MM.1S (cell line): Measurements from ENCODE around the gene COL25A1.

ENCODE experiments used
- DNase-seq: peaks from one replicate; pipeline ENCODE4 v3.0.0-alpha.2; 2015
- H2AFZ ChIP-seq: fragments of 300-600 bp; sonication (generic); 2 replicates; pipeline ENCODE4 v1.6.0; 2016; ENCODE audit warnings: antibody characterized with exemption, low read length
- H3F3A ChIP-seq: fragments of 300-600 bp; sonication (generic); 2 replicates; pipeline ENCODE4 v1.6.1; 2016; ENCODE audit warnings: mild to moderate bottlenecking, antibody characterized with exemption, low read length, moderate library complexity, mixed read lengths; ENCODE audit not compliant: insufficient read depth
- H3K27ac ChIP-seq: fragments of 300-600 bp; sonication (generic); 2 replicates; pipeline ENCODE4 v1.5.1; 2016; ENCODE audit warnings: mild to moderate bottlenecking, low read length
- H3K27me3 ChIP-seq: fragments of 300-600 bp; sonication (generic); replicated peaks from 2 replicates; pipeline ENCODE4 v1.6.0; 2016; ENCODE audit warnings: low read length; ENCODE audit not compliant: insufficient read depth
- H3K36me3 ChIP-seq: fragments of 300-600 bp; sonication (generic); replicated peaks from 2 replicates; pipeline ENCODE4 v1.6.1; 2016; ENCODE audit warnings: mild to moderate bottlenecking, low read length, mixed read lengths; ENCODE audit not compliant: insufficient read depth
- H3K4me1 ChIP-seq: fragments of 300-600 bp; sonication (generic); 2 replicates; pipeline ENCODE4 v1.6.1; 2016; ENCODE audit warnings: low read length, mixed read lengths
- H3K4me2 ChIP-seq: fragments of 300-600 bp; sonication (generic); 2 replicates; pipeline ENCODE4 v1.6.0; 2016; ENCODE audit warnings: low read depth, low read length
- H3K4me3 ChIP-seq: fragments of 300-600 bp; sonication (generic); 2 replicates; pipeline ENCODE4 v1.5.1; 2016; ENCODE audit warnings: low read length, mixed read lengths
- H3K79me2 ChIP-seq: fragments of 300-600 bp; sonication (generic); 2 replicates; pipeline ENCODE4 v1.6.1; 2016; ENCODE audit warnings: mixed run types, low read length, mixed read lengths
- H3K9ac ChIP-seq: fragments of 300-600 bp; sonication (generic); 2 replicates; pipeline ENCODE4 v1.6.1; 2016; ENCODE audit warnings: low read length, mixed read lengths
- H3K9me2 ChIP-seq: fragments of 300-600 bp; sonication (generic); replicated peaks from 2 replicates; pipeline ENCODE4 v1.6.1; 2016; ENCODE audit warnings: mild to moderate bottlenecking, low read length, mixed read lengths; ENCODE audit not compliant: insufficient read depth
- H3K9me3 ChIP-seq: fragments of 300-600 bp; sonication (generic); replicated peaks from 2 replicates; pipeline ENCODE4 v1.6.1; 2016; ENCODE audit warnings: mild to moderate bottlenecking, low read length, mixed read lengths; ENCODE audit not compliant: insufficient read depth
- H4K20me1 ChIP-seq: fragments of 300-600 bp; sonication (generic); 2 replicates; pipeline ENCODE4 v1.6.1; 2016; ENCODE audit warnings: mild to moderate bottlenecking, low read length, moderate library complexity, mixed read lengths; ENCODE audit not compliant: insufficient read depth
- EZH2 ChIP-seq: fragments of 300-600 bp; sonication (generic); optimal IDR thresholded peaks from 2 replicates; pipeline ENCODE3; 2017; ENCODE audit warnings: low read depth, mild to moderate bottlenecking, antibody characterized with exemption, low read length, mixed read lengths
- EZH2phosphoT487 ChIP-seq: fragments of 300-600 bp; sonication (generic); IDR thresholded peaks from 2 replicates; pipeline ENCODE4 v1.6.1; 2018; ENCODE audit warnings: antibody characterized with exemption, low read length
- TF ChIP-seq, protein P1 (sequence below): fragments of 300-600 bp; sonication (generic); IDR thresholded peaks from 2 replicates; pipeline ENCODE4 v1.5.1; 2016; ENCODE audit warnings: antibody characterized with exemption, low read length, mixed read lengths

Gene COL25A1

DNA sequence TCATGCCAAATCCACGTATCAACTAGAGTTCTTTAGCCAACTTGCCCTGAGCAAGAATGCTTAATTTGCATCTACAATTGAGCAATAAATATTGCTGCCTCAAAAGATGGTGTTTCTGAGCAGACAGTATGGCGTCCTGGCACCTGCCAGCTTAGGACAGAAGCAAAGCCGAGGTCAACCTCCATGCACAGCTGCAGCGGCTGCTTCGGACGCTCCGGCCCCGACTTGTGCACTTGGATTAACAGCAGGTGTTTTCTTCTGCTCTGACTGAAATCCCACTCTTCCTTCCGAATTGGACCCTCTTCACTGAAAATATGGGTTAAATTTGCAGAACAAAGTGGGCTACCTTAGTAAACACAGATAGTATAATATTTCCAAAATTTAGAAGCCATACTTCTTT is 324.4 kb downstream of the COL25A1 start:
- no peak for DNase-seq
- Histone ChIP-seq H3K4me2 (no peak overlapping the region), H3K4me3 (no peak overlapping the region), H3K4me1 (no peaks in the 10 kb centered on the region), H2AFZ (no peak overlapping the region), H3K27me3 (no peaks in the 10 kb centered on the region), H3K9me3 (no peaks in the 10 kb centered on the region), H3K36me3 (no peaks in the 10 kb centered on the region), H4K20me1 (no peaks in the 10 kb centered on the region), H3K9ac (no peak overlapping the region), H3F3A (no peaks in the 10 kb centered on the region), H3K27ac (no peak overlapping the region), H3K79me2 (no peaks in the 10 kb centered on the region), H3K9me2 (no peaks in the 10 kb centered on the region; the same call in 1 of the 2 replicates)
- TF ChIP-seq EZH2 (no peak), EZH2phosphoT487 (no peak)
- TF ChIP-seq, protein P1, sequence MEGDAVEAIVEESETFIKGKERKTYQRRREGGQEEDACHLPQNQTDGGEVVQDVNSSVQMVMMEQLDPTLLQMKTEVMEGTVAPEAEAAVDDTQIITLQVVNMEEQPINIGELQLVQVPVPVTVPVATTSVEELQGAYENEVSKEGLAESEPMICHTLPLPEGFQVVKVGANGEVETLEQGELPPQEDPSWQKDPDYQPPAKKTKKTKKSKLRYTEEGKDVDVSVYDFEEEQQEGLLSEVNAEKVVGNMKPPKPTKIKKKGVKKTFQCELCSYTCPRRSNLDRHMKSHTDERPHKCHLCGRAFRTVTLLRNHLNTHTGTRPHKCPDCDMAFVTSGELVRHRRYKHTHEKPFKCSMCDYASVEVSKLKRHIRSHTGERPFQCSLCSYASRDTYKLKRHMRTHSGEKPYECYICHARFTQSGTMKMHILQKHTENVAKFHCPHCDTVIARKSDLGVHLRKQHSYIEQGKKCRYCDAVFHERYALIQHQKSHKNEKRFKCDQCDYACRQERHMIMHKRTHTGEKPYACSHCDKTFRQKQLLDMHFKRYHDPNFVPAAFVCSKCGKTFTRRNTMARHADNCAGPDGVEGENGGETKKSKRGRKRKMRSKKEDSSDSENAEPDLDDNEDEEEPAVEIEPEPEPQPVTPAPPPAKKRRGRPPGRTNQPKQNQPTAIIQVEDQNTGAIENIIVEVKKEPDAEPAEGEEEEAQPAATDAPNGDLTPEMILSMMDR, result no peak

DNA sequence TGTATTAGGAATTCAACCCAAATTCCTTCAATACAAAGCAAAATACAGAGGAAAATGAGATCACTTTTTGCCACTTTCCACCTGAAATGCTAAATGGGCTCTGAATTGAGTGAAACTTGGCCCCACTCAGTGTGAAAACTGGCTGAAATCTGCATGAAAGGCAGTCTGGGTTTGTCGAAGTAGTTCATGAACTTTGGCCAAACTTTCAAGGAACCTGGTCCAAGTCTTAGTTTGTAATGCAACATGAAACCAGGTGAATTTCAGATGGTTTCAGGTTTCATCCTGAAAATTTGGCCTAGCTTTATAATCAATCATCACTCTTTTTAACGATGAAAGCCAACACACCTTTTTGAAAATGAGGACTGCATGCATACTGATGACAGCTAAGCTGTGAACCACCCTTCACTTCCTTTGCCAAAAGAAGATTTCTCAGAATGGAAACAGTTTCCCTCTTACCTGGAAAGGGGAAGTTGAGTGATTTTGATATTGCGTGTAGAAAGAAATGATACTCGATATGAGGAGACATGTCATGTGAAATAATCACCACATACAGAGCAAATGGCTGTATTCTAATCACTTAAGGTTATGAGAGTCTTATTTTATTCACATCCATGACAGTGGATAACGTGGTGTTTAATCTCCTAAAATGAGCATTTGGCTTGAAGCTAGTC is 329.7 kb downstream of the COL25A1 start:
- no peak for DNase-seq
- Histone ChIP-seq H4K20me1 (no peaks in the 10 kb centered on the region), H3K9ac (no peak overlapping the region), H3K9me2 (no peaks in the 10 kb centered on the region), H3K4me1 (no peaks in the 10 kb centered on the region), H3K79me2 (no peaks in the 10 kb centered on the region), H3F3A (no peaks in the 10 kb centered on the region), H2AFZ (no peak overlapping the region), H3K4me3 (no peak overlapping the region), H3K36me3 (no peaks in the 10 kb centered on the region), H3K9me3 (no peaks in the 10 kb centered on the region), H3K27me3 (no peaks in the 10 kb centered on the region), H3K4me2 (no peak overlapping the region), H3K27ac (no peak overlapping the region)
- TF ChIP-seq, protein P1, result no peak

DNA sequence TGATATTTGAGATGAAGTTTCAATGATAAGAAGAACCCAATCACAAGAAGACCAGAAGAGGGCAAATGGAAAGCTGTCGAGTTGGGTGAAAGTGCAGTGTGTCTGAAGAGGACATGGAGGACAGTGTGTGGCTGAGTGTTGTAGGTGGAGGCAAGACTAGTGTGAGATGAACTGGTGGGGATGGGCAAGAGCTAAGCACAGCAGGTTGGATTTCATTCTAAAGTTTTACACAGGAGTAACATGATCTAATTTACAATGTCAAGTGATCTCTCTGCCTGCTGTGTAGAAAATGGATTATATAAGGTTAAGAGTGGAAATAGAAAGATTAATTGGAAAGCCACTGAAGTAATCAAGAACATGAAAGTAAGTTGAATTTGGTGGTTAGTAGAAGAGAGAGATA is 331.0 kb downstream of the COL25A1 start:
- Histone ChIP-seq H3K9ac (no peak overlapping the region), H4K20me1 (no peaks in the 10 kb centered on the region), H2AFZ (no peak overlapping the region), H3K27me3 (no peaks in the 10 kb centered on the region), H3F3A (no peaks in the 10 kb centered on the region), H3K27ac (no peak overlapping the region), H3K4me3 (no peak overlapping the region), H3K4me2 (no peak overlapping the region), H3K9me3 (no peaks in the 10 kb centered on the region), H3K9me2 (no peaks in the 10 kb centered on the region), H3K79me2 (no peaks in the 10 kb centered on the region), H3K36me3 (no peaks in the 10 kb centered on the region), H3K4me1 (no peaks in the 10 kb centered on the region)
- TF ChIP-seq, protein P1, result no peak
- TF ChIP-seq EZH2 (no peak), EZH2phosphoT487 (no peak)
- DNase-seq, result no peak
